Measurements from ENCODE around the gene FAM83B.
"Not testable (repeated sequence)": the region's sequence is repeated elsewhere in the genome, so short reads cannot be mapped to it uniquely, and the experiment has no call there.

Gene FAM83B

DNA sequence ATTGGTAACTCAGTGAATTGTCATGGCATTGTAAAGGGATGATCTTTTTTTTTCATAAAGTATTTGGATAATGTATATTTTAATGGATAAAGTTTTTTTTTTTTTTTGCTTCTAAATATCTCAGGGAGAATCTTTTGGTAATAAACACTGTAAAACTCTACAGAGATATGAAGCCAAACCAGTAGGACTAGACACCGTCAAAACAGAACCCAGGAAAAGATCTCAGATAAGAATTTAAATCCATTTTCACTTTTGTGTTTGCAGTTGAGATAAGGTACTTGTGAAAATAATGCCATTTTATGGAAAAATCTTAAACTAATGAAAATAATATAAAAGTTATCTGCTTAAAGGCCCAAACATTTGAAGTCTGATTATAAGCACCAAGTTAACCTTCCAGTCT is 27.0 kb downstream of the FAM83B start:
- Histone ChIP-seq H2AFZ (ENCODE audit: low read depth, low read length) (no peak overlapping the region), H3K27me3 (ENCODE audit: insufficient read depth, low read length) (no peaks in the 10 kb centered on the region), H3K9me3 (ENCODE audit: low read length) (no peaks in the 10 kb centered on the region), H3K4me1 (ENCODE audit: insufficient read depth, low read length) (no peaks in the 10 kb centered on the region), H3K4me3 (ENCODE audit: low read length) (no peak overlapping the region), H3K36me3 (ENCODE audit: insufficient read depth, low read length) (no peaks in the 10 kb centered on the region)

- no peaks in the 10 kb centered on the region for H3K27me3 ChIP-seq (ENCODE audit: insufficient read depth, low read length)
- no peaks in the 10 kb centered on the region for H3K4me1 ChIP-seq (ENCODE audit: insufficient read depth, low read length)
- no peak overlapping the region for H3K4me3 ChIP-seq (ENCODE audit: low read length)
- H3K36me3 ChIP-seq (ENCODE audit: insufficient read depth, low read length) = no peaks in the 10 kb centered on the region
- H3K9me3 ChIP-seq (ENCODE audit: low read length) = no peaks in the 10 kb centered on the region
- H2AFZ ChIP-seq (ENCODE audit: low read depth, low read length) = no peak overlapping the region
Measured at GRCh38 chr6:54874349-54875048, 27.9 kb downstream of the FAM83B start.

- H3K9me3 ChIP-seq (ENCODE audit: low read length) = no peaks in the 10 kb centered on the region
- H2AFZ ChIP-seq (ENCODE audit: low read depth, low read length) = no peak overlapping the region
- H3K4me3 ChIP-seq (ENCODE audit: low read length) = no peak overlapping the region
- H3K27me3 ChIP-seq (ENCODE audit: insufficient read depth, low read length) = no peaks in the 10 kb centered on the region
- no peaks in the 10 kb centered on the region for H3K36me3 ChIP-seq (ENCODE audit: insufficient read depth, low read length)
- no peaks in the 10 kb centered on the region for H3K4me1 ChIP-seq (ENCODE audit: insufficient read depth, low read length)
Measured at GRCh38 chr6:54875539-54875938, 29.0 kb downstream of the FAM83B start.

DNA sequence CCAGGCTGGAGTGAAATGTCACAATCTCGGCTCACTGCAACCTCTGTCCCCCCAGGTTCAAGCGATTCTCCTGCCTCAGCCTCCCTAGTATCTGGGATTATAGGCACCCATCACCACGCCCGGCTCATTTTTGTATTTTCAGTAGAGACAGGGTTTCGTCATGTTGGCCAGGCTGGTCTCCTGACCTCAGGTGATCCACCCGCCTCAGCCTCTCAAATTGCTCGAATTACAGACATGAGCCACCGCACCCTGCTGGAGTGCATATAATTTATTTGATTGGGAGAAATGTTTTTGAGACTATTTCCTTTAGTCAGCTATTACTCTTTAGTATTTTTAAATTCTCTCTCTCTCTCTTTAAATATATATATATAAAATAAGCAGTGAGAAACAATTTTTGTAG is 29.8 kb downstream of the FAM83B start:
- no peak overlapping the region for H2AFZ ChIP-seq (ENCODE audit: low read depth, low read length)

GRCh38 chr6:54876871-54877270 is 30.3 kb downstream of the FAM83B start:
- Histone ChIP-seq H3K36me3 (ENCODE audit: insufficient read depth, low read length) (no peaks in the 10 kb centered on the region), H3K9me3 (ENCODE audit: low read length) (no peaks in the 10 kb centered on the region), H3K4me3 (ENCODE audit: low read length) (no peak overlapping the region), H2AFZ (ENCODE audit: low read depth, low read length) (no peak overlapping the region), H3K27me3 (ENCODE audit: insufficient read depth, low read length) (no peaks in the 10 kb centered on the region), H3K4me1 (ENCODE audit: insufficient read depth, low read length) (no peaks in the 10 kb centered on the region)

More for the DNA sequence above, 29.8 kb downstream of the FAM83B start:
- Histone ChIP-seq H3K36me3 (ENCODE audit: insufficient read depth, low read length) (no peaks in the 10 kb centered on the region), H3K4me3 (ENCODE audit: low read length) (no peak overlapping the region), H3K27me3 (ENCODE audit: insufficient read depth, low read length) (no peaks in the 10 kb centered on the region), H3K4me1 (ENCODE audit: insufficient read depth, low read length) (no peaks in the 10 kb centered on the region), H3K9me3 (ENCODE audit: low read length) (no peaks in the 10 kb centered on the region)

- H3K27me3 ChIP-seq (ENCODE audit: insufficient read depth, low read length) = no peaks in the 10 kb centered on the region
- H3K9me3 ChIP-seq (ENCODE audit: low read length) = no peaks in the 10 kb centered on the region
- no peak overlapping the region for H3K4me3 ChIP-seq (ENCODE audit: low read length)
- H2AFZ ChIP-seq (ENCODE audit: low read depth, low read length) = no peak overlapping the region
- no peaks in the 10 kb centered on the region for H3K4me1 ChIP-seq (ENCODE audit: insufficient read depth, low read length)
- no peaks in the 10 kb centered on the region for H3K36me3 ChIP-seq (ENCODE audit: insufficient read depth, low read length)
Measured at GRCh38 chr6:54877713-54878317, 31.2 kb downstream of the FAM83B start.

DNA sequence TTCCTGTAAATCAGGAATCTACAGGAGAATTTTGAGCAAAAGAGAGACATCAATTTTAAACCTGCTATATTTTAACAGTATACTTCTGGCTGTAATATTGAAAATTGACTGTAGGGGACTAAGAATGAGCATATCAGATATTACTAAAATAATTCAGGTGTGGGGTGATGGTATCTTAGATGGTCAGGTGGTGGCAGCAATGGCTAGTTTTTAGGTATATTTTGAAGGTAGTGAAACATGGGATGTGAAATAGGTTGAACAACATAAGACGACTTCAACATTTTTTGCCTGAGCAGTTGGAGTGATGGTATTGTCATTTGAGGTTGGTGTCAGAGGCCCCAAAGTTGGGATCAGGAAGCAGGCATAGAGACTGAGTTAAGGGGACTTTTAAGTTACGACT is 32.1 kb downstream of the FAM83B start:
- Histone ChIP-seq H3K36me3 (ENCODE audit: insufficient read depth, low read length) (no peaks in the 10 kb centered on the region), H3K27me3 (ENCODE audit: insufficient read depth, low read length) (no peaks in the 10 kb centered on the region), H3K9me3 (ENCODE audit: low read length) (no peaks in the 10 kb centered on the region), H3K4me3 (ENCODE audit: low read length) (no peak overlapping the region), H3K4me1 (ENCODE audit: insufficient read depth, low read length) (no peaks in the 10 kb centered on the region), H2AFZ (ENCODE audit: low read depth, low read length) (no peak overlapping the region)

DNA sequence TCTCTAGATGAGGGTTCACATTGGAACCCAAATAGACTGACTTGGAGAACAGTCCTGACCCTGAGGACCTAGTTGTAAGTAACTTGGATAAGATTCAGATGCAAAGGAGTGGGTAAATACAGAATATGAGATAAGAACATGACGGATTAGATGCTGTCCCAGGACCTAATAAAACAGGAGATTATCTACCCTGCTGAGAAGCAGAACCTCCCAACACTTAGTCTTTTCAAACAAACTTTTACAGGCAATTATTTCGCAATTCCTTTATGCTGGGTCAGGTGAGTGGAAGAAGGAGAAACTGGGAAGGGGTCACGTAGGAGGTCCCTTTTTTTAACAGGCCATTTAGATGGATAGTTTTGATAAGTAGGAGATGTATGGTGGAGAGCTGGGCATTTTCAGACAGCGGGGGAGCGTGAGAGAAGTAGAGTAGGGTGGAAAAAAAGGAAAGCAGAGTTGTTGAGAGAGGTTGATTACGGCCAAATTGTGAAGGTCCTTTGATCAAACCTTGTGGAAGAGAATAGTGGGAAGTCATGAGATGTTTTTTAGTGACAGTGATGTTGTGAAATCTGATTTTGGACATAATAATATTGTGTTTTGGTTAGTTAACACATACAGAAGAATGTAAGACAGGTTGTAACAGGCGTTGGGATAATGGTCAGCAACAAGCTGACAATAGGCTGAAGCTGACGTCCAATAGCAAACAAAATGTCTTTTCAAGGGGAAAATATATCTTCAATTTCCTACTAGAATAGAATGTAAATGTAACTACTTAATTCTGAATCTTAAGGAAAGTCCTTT is 32.8 kb downstream of the FAM83B start:
- no peaks in the 10 kb centered on the region for H3K9me3 ChIP-seq (ENCODE audit: low read length)
- no peak overlapping the region for H3K4me3 ChIP-seq (ENCODE audit: low read length)
- H3K27me3 ChIP-seq (ENCODE audit: insufficient read depth, low read length) = no peaks in the 10 kb centered on the region
- H3K36me3 ChIP-seq (ENCODE audit: insufficient read depth, low read length) = no peaks in the 10 kb centered on the region
- H3K4me1 ChIP-seq (ENCODE audit: insufficient read depth, low read length) = no peaks in the 10 kb centered on the region
- no peak overlapping the region for H2AFZ ChIP-seq (ENCODE audit: low read depth, low read length)

DNA sequence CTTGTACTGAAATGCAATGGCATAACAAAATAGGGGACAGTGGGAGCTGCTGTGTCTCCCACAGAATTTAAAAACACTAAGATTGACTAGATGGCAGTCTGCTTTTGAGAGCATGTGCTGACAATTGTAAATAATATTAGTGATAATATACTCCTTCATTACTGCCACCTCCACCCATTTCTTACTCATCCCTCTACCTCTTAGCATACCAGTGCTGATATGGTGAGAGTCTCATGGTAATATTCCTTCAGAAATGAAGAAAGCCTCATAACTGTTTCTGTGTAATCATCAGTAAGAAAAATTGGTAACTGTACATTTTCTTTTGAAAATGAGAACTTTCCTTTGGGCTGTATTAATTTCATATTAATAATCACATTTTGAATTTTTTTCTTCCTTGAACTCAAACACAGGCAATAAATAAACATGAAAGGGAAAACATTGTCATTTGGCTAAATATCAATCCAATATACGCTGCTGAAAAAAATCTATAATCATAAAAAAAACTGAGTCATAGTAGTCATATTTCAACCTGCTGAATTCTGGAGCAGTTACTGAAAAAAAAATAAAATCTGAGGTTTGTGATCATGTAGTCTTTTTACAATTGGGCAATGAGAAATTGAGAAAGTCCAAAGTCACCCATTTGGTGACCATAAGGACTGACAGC is 34.6 kb downstream of the FAM83B start:
- Histone ChIP-seq H3K4me1 (ENCODE audit: insufficient read depth, low read length) (no peaks in the 10 kb centered on the region), H3K27me3 (ENCODE audit: insufficient read depth, low read length) (no peaks in the 10 kb centered on the region), H3K9me3 (ENCODE audit: low read length) (no peaks in the 10 kb centered on the region), H3K4me3 (ENCODE audit: low read length) (no peak overlapping the region), H2AFZ (ENCODE audit: low read depth, low read length) (no peak overlapping the region), H3K36me3 (ENCODE audit: insufficient read depth, low read length) (no peaks in the 10 kb centered on the region)

GRCh38 chr6:54881891-54882290 is 35.3 kb downstream of the FAM83B start:
- not testable (repeated sequence) for H3K4me3 ChIP-seq (ENCODE audit: low read length); H3K36me3 ChIP-seq (ENCODE audit: insufficient read depth, low read length); H3K4me1 ChIP-seq (ENCODE audit: insufficient read depth, low read length); H2AFZ ChIP-seq (ENCODE audit: low read depth, low read length); H3K9me3 ChIP-seq (ENCODE audit: low read length); H3K27me3 ChIP-seq (ENCODE audit: insufficient read depth, low read length)

GRCh38 chr6:54886932-54887584 is 40.5 kb downstream of the FAM83B start:
- H3K36me3 ChIP-seq (ENCODE audit: insufficient read depth, low read length) = no peaks in the 10 kb centered on the region
- H2AFZ ChIP-seq (ENCODE audit: low read depth, low read length) = no peak overlapping the region
- no peaks in the 10 kb centered on the region for H3K27me3 ChIP-seq (ENCODE audit: insufficient read depth, low read length)
- H3K4me3 ChIP-seq (ENCODE audit: low read length) = no peak overlapping the region
- H3K9me3 ChIP-seq (ENCODE audit: low read length) = no peaks in the 10 kb centered on the region
- H3K4me1 ChIP-seq (ENCODE audit: insufficient read depth, low read length) = no peaks in the 10 kb centered on the region

GRCh38 chr6:54891536-54891935 is 45.0 kb downstream of the FAM83B start:
- H3K4me3 ChIP-seq (ENCODE audit: low read length) = no peak overlapping the region
- H3K4me1 ChIP-seq (ENCODE audit: insufficient read depth, low read length) = no peaks in the 10 kb centered on the region
- H3K36me3 ChIP-seq (ENCODE audit: insufficient read depth, low read length) = no peaks in the 10 kb centered on the region
- no peaks in the 10 kb centered on the region for H3K27me3 ChIP-seq (ENCODE audit: insufficient read depth, low read length)
- no peaks in the 10 kb centered on the region for H3K9me3 ChIP-seq (ENCODE audit: low read length)
- peak overlapping the region; percentile 19 for H2AFZ ChIP-seq (ENCODE audit: low read depth, low read length)

DNA sequence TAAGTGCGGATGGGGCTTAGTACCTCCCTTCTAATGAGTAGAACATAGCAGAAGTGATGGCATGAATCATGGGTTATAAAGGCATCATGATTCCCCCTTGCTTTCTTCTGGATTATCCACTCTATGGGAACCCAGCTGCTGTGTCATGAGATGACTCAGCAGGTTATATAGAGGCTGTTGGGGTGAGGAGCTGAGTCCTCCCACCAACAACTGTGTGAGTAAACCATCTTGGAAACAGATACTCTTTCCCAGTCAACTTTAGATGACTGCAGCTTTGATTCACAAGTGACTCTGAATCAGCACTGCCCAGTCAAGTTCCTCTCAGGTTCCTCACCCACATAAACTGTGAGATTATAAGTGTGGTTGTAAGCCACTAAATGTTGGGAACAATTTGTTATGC is 46.3 kb downstream of the FAM83B start:
- Histone ChIP-seq H3K4me1 (ENCODE audit: insufficient read depth, low read length) (no peaks in the 10 kb centered on the region), H3K4me3 (ENCODE audit: low read length) (no peak overlapping the region), H3K9me3 (ENCODE audit: low read length) (no peaks in the 10 kb centered on the region), H3K27me3 (ENCODE audit: insufficient read depth, low read length) (no peaks in the 10 kb centered on the region), H2AFZ (ENCODE audit: low read depth, low read length) (no peak overlapping the region), H3K36me3 (ENCODE audit: insufficient read depth, low read length) (no peaks in the 10 kb centered on the region)

Data from neuron (in vitro differentiated cells).